ENCODE data around the gene KAT6B. TPM values are rescaled to one million over a fixed set of nuclear protein-coding genes. Genes with fewer than 3 reads are reported as not detected.

KAT6B gene
- total RNA-seq, 1 experiment from 2014 or later: 14.9 TPM

DNA sequence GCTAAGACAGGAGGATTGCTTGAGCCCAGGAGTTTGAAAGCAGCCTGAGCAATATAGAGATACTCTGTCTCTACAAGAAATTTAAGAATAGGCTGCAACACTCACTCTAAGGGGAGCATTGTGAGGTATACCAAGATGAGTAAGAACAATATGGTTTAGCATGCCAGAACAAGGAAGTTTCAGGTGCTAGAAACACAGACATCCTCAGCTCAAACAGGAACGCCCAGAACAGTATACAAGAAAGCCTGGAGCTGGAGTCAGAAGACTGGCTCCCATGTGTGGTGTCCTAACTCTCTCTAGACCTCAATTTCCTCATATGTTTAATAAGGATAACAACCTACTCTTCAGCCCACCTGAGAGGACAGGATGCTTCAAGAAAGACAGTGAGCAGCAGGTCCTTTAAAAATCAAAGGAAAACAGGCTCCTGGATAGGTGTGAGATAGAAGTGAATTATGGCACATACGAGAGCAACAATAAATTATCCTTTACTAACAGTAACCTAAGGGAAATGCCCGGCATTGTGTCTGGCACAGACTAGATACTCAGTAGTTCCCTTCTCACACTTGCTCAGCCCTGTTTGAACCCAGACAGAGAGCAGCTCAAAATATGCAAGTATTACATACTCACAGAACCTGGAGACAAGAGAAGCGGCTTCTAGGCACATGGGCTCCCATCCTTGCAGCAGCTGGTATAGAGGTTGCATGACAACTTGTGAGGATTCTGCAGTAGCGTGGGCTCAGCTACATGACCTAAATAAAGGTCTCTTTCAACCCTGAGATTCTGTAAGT, 45.4 kb downstream of the KAT6B start:
- Mint-ChIP-seq H3K27ac (ENCODE audit: unreplicated experiment) (no peak overlapping the region), H3K9me3 (ENCODE audit: unreplicated experiment) (no peaks in the 10 kb centered on the region), H3K36me3 (ENCODE audit: insufficient read depth, unreplicated experiment) (no peaks in the 10 kb centered on the region), H3K4me1 (ENCODE audit: low read depth, unreplicated experiment) (peaks cover 8% of the 10 kb centered on the region), H3K4me3 (ENCODE audit: unreplicated experiment) (no peak overlapping the region), H3K27me3 (ENCODE audit: insufficient read depth, unreplicated experiment) (no peaks in the 10 kb centered on the region)
- H3K36me3 ChIP-seq (ENCODE audit: control insufficient read depth, insufficient read depth, low read length): no peaks in the 10 kb centered on the region
- peaks cover 5% of the 10 kb centered on the region; the same call in 1 of the 2 replicates for H3K4me1 ChIP-seq
- intact Hi-C loops (cut with micrococcal nuclease; ENCODE audit: unreplicated experiment): no loop called here
- DNase-seq: no peak
- ChIA-PET CTCF (no interaction called here), POLR2A (no interaction called here)
- no peak overlapping the region for H3K4me3 ChIP-seq (ENCODE audit: low read depth, low read length)
- TF ChIP-seq, protein P1, sequence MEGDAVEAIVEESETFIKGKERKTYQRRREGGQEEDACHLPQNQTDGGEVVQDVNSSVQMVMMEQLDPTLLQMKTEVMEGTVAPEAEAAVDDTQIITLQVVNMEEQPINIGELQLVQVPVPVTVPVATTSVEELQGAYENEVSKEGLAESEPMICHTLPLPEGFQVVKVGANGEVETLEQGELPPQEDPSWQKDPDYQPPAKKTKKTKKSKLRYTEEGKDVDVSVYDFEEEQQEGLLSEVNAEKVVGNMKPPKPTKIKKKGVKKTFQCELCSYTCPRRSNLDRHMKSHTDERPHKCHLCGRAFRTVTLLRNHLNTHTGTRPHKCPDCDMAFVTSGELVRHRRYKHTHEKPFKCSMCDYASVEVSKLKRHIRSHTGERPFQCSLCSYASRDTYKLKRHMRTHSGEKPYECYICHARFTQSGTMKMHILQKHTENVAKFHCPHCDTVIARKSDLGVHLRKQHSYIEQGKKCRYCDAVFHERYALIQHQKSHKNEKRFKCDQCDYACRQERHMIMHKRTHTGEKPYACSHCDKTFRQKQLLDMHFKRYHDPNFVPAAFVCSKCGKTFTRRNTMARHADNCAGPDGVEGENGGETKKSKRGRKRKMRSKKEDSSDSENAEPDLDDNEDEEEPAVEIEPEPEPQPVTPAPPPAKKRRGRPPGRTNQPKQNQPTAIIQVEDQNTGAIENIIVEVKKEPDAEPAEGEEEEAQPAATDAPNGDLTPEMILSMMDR (IDR thresholded peaks at IDR 0.05; ENCODE audit: insufficient read depth in 1 of 2, low read depth in 1 of 2, low read length in 1 of 2, severe bottlenecking in 1 of 2, unreplicated experiment in 1 of 2): no peak
- H3K9me3 ChIP-seq: no peaks in the 10 kb centered on the region
- no TSS peak for BruUV-seq (replicated peaks)
- no peaks in the 10 kb centered on the region for H3K27me3 ChIP-seq (replicated peaks; ENCODE audit: control insufficient read depth, insufficient read depth, low read length)

DNA sequence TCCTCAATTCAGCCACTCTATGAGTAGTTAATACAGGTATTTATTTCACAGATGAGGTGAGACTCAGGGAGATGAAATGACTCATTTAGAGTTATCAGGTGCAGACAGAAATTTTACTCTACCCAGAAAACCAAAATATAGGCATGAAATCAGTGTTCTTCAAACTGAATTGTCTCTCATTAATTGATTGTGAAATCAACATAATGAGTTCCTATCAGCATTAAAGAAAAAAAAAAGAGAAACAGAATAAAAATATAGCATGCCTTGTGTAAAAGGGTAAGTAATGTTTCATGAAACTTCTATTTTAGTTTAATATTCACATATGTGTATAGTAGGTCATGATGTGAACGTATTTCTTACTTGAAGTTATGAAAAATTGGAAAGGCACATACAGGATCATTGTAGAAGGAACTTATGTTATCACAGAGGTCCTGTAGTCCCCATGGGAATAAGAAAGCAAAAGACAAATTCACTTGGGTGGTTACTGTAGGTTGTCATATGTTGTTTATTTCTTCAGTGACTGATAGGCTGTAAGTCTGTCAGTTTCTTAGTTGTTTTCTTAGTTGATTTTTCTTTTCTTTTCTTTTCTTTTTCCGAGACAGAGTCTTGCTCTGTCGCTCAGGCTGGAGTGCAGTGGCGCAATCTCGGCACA, 47.5 kb downstream of the KAT6B start:
- no peaks in the 10 kb centered on the region for H3K9me3 Mint-ChIP-seq (ENCODE audit: unreplicated experiment)
- no peaks in the 10 kb centered on the region for H3K36me3 ChIP-seq (ENCODE audit: control insufficient read depth, insufficient read depth, low read length)
- no peak overlapping the region for H3K4me3 ChIP-seq (ENCODE audit: low read depth, low read length)
- H3K9me3 ChIP-seq: no peaks in the 10 kb centered on the region
- H3K27me3 Mint-ChIP-seq (ENCODE audit: insufficient read depth, unreplicated experiment): no peaks in the 10 kb centered on the region
- TF ChIP-seq, protein P1 (IDR thresholded peaks at IDR 0.05; ENCODE audit: insufficient read depth in 1 of 2, low read depth in 1 of 2, low read length in 1 of 2, severe bottlenecking in 1 of 2, unreplicated experiment in 1 of 2): no peak
- POLR2A ChIA-PET: no interaction called here
- CTCF ChIA-PET: no interaction called here
- no peak overlapping the region for H3K4me3 Mint-ChIP-seq (ENCODE audit: unreplicated experiment)
- H3K36me3 Mint-ChIP-seq (ENCODE audit: insufficient read depth, unreplicated experiment): no peaks in the 10 kb centered on the region
- no TSS peak for BruUV-seq (replicated peaks)
- peaks cover 8% of the 10 kb centered on the region for H3K4me1 Mint-ChIP-seq (ENCODE audit: low read depth, unreplicated experiment)
- H3K27me3 ChIP-seq (replicated peaks; ENCODE audit: control insufficient read depth, insufficient read depth, low read length): no peaks in the 10 kb centered on the region
- intact Hi-C loops (cut with micrococcal nuclease; ENCODE audit: unreplicated experiment): no loop called here
- H3K27ac Mint-ChIP-seq (ENCODE audit: unreplicated experiment): no peak overlapping the region
- peaks cover 5% of the 10 kb centered on the region; the same call in 1 of the 2 replicates for H3K4me1 ChIP-seq
- no peak for DNase-seq

DNA sequence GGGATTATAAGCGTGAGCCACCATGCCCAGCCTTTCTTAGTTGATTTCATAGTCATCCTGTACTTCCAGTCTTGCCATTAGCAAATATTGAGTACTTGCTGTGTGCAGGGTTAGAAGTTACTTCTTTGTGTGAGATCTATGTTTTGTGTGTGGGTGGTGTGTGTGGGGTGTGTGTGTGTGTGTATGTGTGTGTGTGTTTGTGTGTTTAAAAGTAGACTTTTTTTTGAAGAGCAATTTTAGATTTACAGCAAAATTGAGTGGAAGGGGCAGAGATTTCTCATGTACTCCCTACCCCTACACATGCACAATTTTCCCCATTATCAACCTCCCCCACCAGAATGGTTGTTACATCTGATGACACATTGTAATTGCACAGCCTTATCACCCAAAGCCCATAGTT, 48.2 kb downstream of the KAT6B start:
- no peaks in the 10 kb centered on the region for H3K27me3 Mint-ChIP-seq (ENCODE audit: insufficient read depth, unreplicated experiment)
- Histone ChIP-seq H3K36me3 (ENCODE audit: control insufficient read depth, insufficient read depth, low read length) (no peaks in the 10 kb centered on the region), H3K4me3 (ENCODE audit: low read depth, low read length) (no peak overlapping the region), H3K27me3 (replicated peaks; ENCODE audit: control insufficient read depth, insufficient read depth, low read length) (no peaks in the 10 kb centered on the region), H3K4me1 (peaks cover 5% of the 10 kb centered on the region; the same call in 1 of the 2 replicates), H3K9me3 (no peaks in the 10 kb centered on the region)
- H3K27ac Mint-ChIP-seq (ENCODE audit: unreplicated experiment): no peak overlapping the region
- BruUV-seq (replicated peaks): no TSS peak
- TF ChIP-seq, protein P1 (IDR thresholded peaks at IDR 0.05; ENCODE audit: insufficient read depth in 1 of 2, low read depth in 1 of 2, low read length in 1 of 2, severe bottlenecking in 1 of 2, unreplicated experiment in 1 of 2): no peak
- H3K4me3 Mint-ChIP-seq (ENCODE audit: unreplicated experiment): no peak overlapping the region
- intact Hi-C loops (cut with micrococcal nuclease; ENCODE audit: unreplicated experiment): no loop called here
- H3K4me1 Mint-ChIP-seq (ENCODE audit: low read depth, unreplicated experiment): peaks cover 8% of the 10 kb centered on the region
- POLR2A ChIA-PET: no interaction called here
- no peak for DNase-seq
- CTCF ChIA-PET: interaction anchor here (0.7 kb wide), 1 partner anchor 436 kb away, joined by 5 read pairs; no protein-coding TSS in a partner anchor
- H3K36me3 Mint-ChIP-seq (ENCODE audit: insufficient read depth, unreplicated experiment): no peaks in the 10 kb centered on the region
- no peaks in the 10 kb centered on the region for H3K9me3 Mint-ChIP-seq (ENCODE audit: unreplicated experiment)
